Sigmoid colon (tissue), 7 donors: ENCODE measurements around the gene IQCK. TPM values are rescaled to one million over a fixed set of nuclear protein-coding genes. Genes with fewer than 3 reads are reported as not detected.

ENCODE experiments used
- DNase-seq: peaks from one replicate; pipeline ENCODE4 v3.0.0-alpha.2; 2019
- H3K27ac ChIP-seq, 4 donors: fragments of 200-600 bp; sonication (generic); one replicate each; pipeline ENCODE4 v1.5.1; 2016 to 2019; ENCODE audit warnings: mild to moderate bottlenecking in 1 of 4
- H3K27me3 ChIP-seq, 3 donors: fragments of 200-600 bp; sonication (generic); one replicate each; pipeline ENCODE4 v1.5.1; 2019; ENCODE audit warnings: mild to moderate bottlenecking in 1 of 3
- H3K36me3 ChIP-seq, 4 donors: fragments of 200-600 bp; sonication (generic); one replicate each; pipeline ENCODE4 v1.5.1; 2016 to 2019
- H3K4me1 ChIP-seq, 4 donors: fragments of 200-600 bp; sonication (generic); one replicate each; pipeline ENCODE4 v1.5.1; 2017 to 2019
- H3K4me3 ChIP-seq, 4 donors: fragments of 200-600 bp; sonication (generic); one replicate each; pipeline ENCODE4 v1.5.1; 2017 to 2019; ENCODE audit warnings: mild to moderate bottlenecking in 2 of 4, moderate library complexity in 1 of 4
- H3K9me3 ChIP-seq, 4 donors: fragments of 200-600 bp in 3 of 4; sonication (generic) in 3 of 4; one replicate each; pipeline versions ENCODE4 v1.5.1 to v1.6.1; 2013 to 2019
- CTCF ChIP-seq, 4 experiments: fragments of 450-650 bp in 3 of 4; fragments of 200-600 bp in 1 of 4; IDR thresholded peaks; one replicate each; pipeline ENCODE4 v1.5.1; 2016 to 2019; ENCODE audit warnings: antibody characterized with exemption in 4 of 4, mild to moderate bottlenecking in 3 of 4, moderate library complexity in 2 of 4
- EP300 ChIP-seq, 4 donors: sonication (generic); formaldehyde crosslinking; IDR thresholded peaks; one replicate each; pipeline ENCODE4 v1.6.1; 2017; ENCODE audit warnings: antibody characterized with exemption in 4 of 4
- POLR2A ChIP-seq, 2 donors: fragments of 450-650 bp; IDR thresholded peaks; one replicate each; pipeline ENCODE4 v1.6.1; 2016; ENCODE audit warnings: antibody characterized with exemption in 2 of 2, mild to moderate bottlenecking in 2 of 2, moderate library complexity in 2 of 2
- POLR2AphosphoS5 ChIP-seq, 4 donors: sonication (generic); formaldehyde crosslinking; IDR thresholded peaks; one replicate each; pipeline ENCODE4 v1.6.1; 2017; ENCODE audit warnings: antibody characterized with exemption in 4 of 4
- WGBS, 2 donors: extraction: QIAGEN DNeasy Blood & Tissue Kit; methylation state at CpG; one replicate each; pipeline ENCODE4 v1.1.7; 2013; 5-methylcytosine and 5-hydroxymethylcytosine counted together
- intact Hi-C: fragments of 100-400 bp; cut with DNase I; formaldehyde crosslinking; loops from one replicate; pipeline ENCODE4 v1.15.1; 2023
- polyA plus RNA-seq, 3 donors: library from polyadenylated mRNA; stranded (reverse); fragments of 200-250 nt; gene quantifications; one replicate each; pipeline ENCODE4 v1.2.3, GENCODE V29; 2013
- total RNA-seq, 4 donors: library from RNA; depleted of rRNA; stranded (reverse); fragments of >200 nt; gene quantifications; one replicate each; pipeline ENCODE4 v1.1.0, GENCODE V29; 2016
- donor health status: healthy with polysubstance abuse.
- donor health status: Bipolar disorder and iron deficiency.
- donor health status: healthy.

IQCK gene
- total and polyA plus RNA-seq, 7 donors: 5.1 to 16.6 (median 10.3) TPM

GRCh38 chr16:19710991-19711545, 7.0 kb upstream of the IQCK start:
- peaks cover 0 to 52% (median 12%) of the 10 kb centered on the region in 4 donors for H3K36me3 ChIP-seq
- peak; percentile 64 for DNase-seq
- intact Hi-C loops: loop anchor here (10.0 kb wide), 2 partner anchors 156 to 186 kb away; partner anchors contain the start of genes CCP110, GDE1 and VPS35L

GRCh38 chr16:19711643-19712042, 6.4 kb upstream of the IQCK start:
- H3K4me3 ChIP-seq: no peak overlapping the region
- peak; percentile 62 for DNase-seq
- peaks cover 0 to 46% (median 11%) of the 10 kb centered on the region in 4 donors for H3K36me3 ChIP-seq
- H3K4me1 ChIP-seq: peaks cover 0 to 6% (median 5%) of the 10 kb centered on the region in 4 donors
- H3K27ac ChIP-seq: no peak overlapping the region
- 92 to 96% methylated on average over 12 of the region's 12 CpGs for WGBS, 2 donors
- intact Hi-C loops: loop anchor here (10.0 kb wide), 2 partner anchors 157 to 187 kb away; partner anchors contain the start of genes CCP110, GDE1 and VPS35L
- no peaks in the 10 kb centered on the region for H3K9me3 ChIP-seq
- TF ChIP-seq POLR2AphosphoS5 (IDR thresholded peaks at IDR 0.05) (no peak), CTCF (IDR thresholded peaks at IDR 0.05) (no peak), POLR2A (IDR thresholded peaks at IDR 0.05) (no peak), EP300 (IDR thresholded peaks at IDR 0.05) (no peak)
- no peaks in the 10 kb centered on the region for H3K27me3 ChIP-seq

More at GRCh38 chr16:19710991-19711545, 7.0 kb upstream of the IQCK start:
- no peaks in the 10 kb centered on the region for H3K27me3 ChIP-seq
- no peak for TF ChIP-seq CTCF (IDR thresholded peaks at IDR 0.05)
- TF ChIP-seq POLR2AphosphoS5 (IDR thresholded peaks at IDR 0.05): no peak
- H3K4me1 ChIP-seq: no peaks in the 10 kb centered on the region
- no peak overlapping the region for H3K4me3 ChIP-seq
- no peak overlapping the region for H3K27ac ChIP-seq
- H3K9me3 ChIP-seq: no peaks in the 10 kb centered on the region
- WGBS, 2 donors: 74 to 86% methylated on average over 13 of the region's 13 CpGs

GRCh38 chr16:19712418-19713058, 5.5 kb upstream of the IQCK start:
- WGBS, 2 donors: 94 to 96% methylated on average over 11 of the region's 11 CpGs
- H3K4me3 ChIP-seq: no peak overlapping the region
- H3K27ac ChIP-seq: no peak overlapping the region
- H3K27me3 ChIP-seq: no peaks in the 10 kb centered on the region
- H3K9me3 ChIP-seq: no peaks in the 10 kb centered on the region
- TF ChIP-seq POLR2A (IDR thresholded peaks at IDR 0.05) (no peak), CTCF (IDR thresholded peaks at IDR 0.05) (no peak), POLR2AphosphoS5 (IDR thresholded peaks at IDR 0.05) (no peak), EP300 (IDR thresholded peaks at IDR 0.05) (no peak)
- intact Hi-C loops: loop anchor here (10.0 kb wide), 2 partner anchors 158 to 188 kb away; partner anchors contain the start of genes CCP110, GDE1 and VPS35L
- peaks cover 0 to 14% (median 13%) of the 10 kb centered on the region in 4 donors for H3K4me1 ChIP-seq
- DNase-seq: peak; percentile 58
- H3K36me3 ChIP-seq: peaks cover 0 to 43% (median 9%) of the 10 kb centered on the region in 4 donors

GRCh38 chr16:19713697-19714096, 4.4 kb upstream of the IQCK start:
- no peaks in the 10 kb centered on the region for H3K9me3 ChIP-seq
- intact Hi-C loops: loop anchor here (10.0 kb wide), 2 partner anchors 159 to 189 kb away; partner anchors contain the start of genes CCP110, GDE1 and VPS35L
- H3K27me3 ChIP-seq: no peaks in the 10 kb centered on the region
- 61 to 88% methylated on average over 6 of the region's 6 CpGs for WGBS, 2 donors
- H3K4me3 ChIP-seq: no peak overlapping the region
- H3K36me3 ChIP-seq: peaks cover 0 to 35% (median 9%) of the 10 kb centered on the region in 4 donors
- H3K27ac ChIP-seq: no peak overlapping the region
- TF ChIP-seq POLR2AphosphoS5 (IDR thresholded peaks at IDR 0.05) (no peak), EP300 (IDR thresholded peaks at IDR 0.05) (no peak), POLR2A (IDR thresholded peaks at IDR 0.05) (no peak), CTCF (IDR thresholded peaks at IDR 0.05) (no peak)
- DNase-seq: no peak
- H3K4me1 ChIP-seq: peaks cover 0 to 17% (median 14%) of the 10 kb centered on the region in 4 donors
